Embryonic facial prominence (tissue), 1 donor: ENCODE measurements around the gene CPNE4.

Experiments
- DNase-seq: peaks from one replicate; pipeline ENCODE4 v3.0.0-alpha.2; 2016; ENCODE audit errors: extremely low spot score

Gene CPNE4

GRCh38 chr3:131735544-131735943, 299.3 kb downstream of the CPNE4 start:
- DNase-seq, result no peak

- DNase-seq, result no peak
These were observed 299.7 kb downstream of the CPNE4 start for GRCh38 chr3:131735116-131735515.

- DNase-seq, result no peak
These were observed 301.6 kb downstream of the CPNE4 start for GRCh38 chr3:131733086-131733841.

GRCh38 chr3:131731709-131732108, 303.1 kb downstream of the CPNE4 start:
- no peak for DNase-seq

- DNase-seq, result no peak
These were observed 304.2 kb downstream of the CPNE4 start for GRCh38 chr3:131730581-131730980.

- DNase-seq, result no peak
These were observed 305.2 kb downstream of the CPNE4 start for GRCh38 chr3:131729643-131730017.

GRCh38 chr3:131728898-131729642, 305.7 kb downstream of the CPNE4 start:
- DNase-seq, result no peak

GRCh38 chr3:131725414-131725813, 309.4 kb downstream of the CPNE4 start:
- no peak for DNase-seq

- no peak for DNase-seq
These were observed 311.5 kb downstream of the CPNE4 start for GRCh38 chr3:131723343-131723742.

- no peak for DNase-seq
These were observed 317.3 kb downstream of the CPNE4 start for GRCh38 chr3:131717493-131717892.

- DNase-seq, result no peak
These were observed 317.9 kb downstream of the CPNE4 start for GRCh38 chr3:131716943-131717342.

GRCh38 chr3:131716007-131716406, 318.8 kb downstream of the CPNE4 start:
- no peak for DNase-seq

GRCh38 chr3:131714585-131715220, 320.1 kb downstream of the CPNE4 start:
- DNase-seq, result no peak

GRCh38 chr3:131713416-131714123, 321.2 kb downstream of the CPNE4 start:
- DNase-seq, result no peak

- DNase-seq, result no peak
These were observed 322.2 kb downstream of the CPNE4 start for GRCh38 chr3:131712662-131713061.

- DNase-seq, result no peak
These were observed 323.6 kb downstream of the CPNE4 start for GRCh38 chr3:131711114-131711768.

- no peak for DNase-seq
These were observed 326.6 kb downstream of the CPNE4 start for GRCh38 chr3:131708241-131708640.

GRCh38 chr3:131705558-131706051, 329.2 kb downstream of the CPNE4 start:
- no peak for DNase-seq

GRCh38 chr3:131705099-131705498, 329.7 kb downstream of the CPNE4 start:
- DNase-seq, result no peak

GRCh38 chr3:131704098-131704497, 330.7 kb downstream of the CPNE4 start:
- DNase-seq, result no peak

GRCh38 chr3:131702146-131702545, 332.7 kb downstream of the CPNE4 start:
- DNase-seq, result no peak
